ENCODE results near the gene DCC.

DNA sequence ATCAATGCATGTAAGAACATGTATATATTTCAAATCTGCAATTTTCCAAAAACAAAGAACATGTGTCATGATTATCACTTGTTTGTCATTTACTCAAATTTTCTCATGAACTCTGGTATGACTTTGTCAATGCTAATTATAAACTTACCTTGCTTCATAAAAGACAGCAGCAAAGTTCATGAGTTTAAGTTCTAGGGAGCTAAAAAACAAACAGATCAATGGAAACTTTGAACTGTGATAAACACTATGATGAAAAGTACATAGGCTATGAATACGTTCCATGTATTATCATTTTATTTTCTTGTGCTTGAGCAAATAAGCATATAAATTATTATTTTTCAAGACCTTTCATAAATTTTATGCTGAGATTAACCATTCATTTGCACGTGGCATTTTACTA is 943.7 kb downstream of the DCC start:
- TF ChIP-seq, protein P1, sequence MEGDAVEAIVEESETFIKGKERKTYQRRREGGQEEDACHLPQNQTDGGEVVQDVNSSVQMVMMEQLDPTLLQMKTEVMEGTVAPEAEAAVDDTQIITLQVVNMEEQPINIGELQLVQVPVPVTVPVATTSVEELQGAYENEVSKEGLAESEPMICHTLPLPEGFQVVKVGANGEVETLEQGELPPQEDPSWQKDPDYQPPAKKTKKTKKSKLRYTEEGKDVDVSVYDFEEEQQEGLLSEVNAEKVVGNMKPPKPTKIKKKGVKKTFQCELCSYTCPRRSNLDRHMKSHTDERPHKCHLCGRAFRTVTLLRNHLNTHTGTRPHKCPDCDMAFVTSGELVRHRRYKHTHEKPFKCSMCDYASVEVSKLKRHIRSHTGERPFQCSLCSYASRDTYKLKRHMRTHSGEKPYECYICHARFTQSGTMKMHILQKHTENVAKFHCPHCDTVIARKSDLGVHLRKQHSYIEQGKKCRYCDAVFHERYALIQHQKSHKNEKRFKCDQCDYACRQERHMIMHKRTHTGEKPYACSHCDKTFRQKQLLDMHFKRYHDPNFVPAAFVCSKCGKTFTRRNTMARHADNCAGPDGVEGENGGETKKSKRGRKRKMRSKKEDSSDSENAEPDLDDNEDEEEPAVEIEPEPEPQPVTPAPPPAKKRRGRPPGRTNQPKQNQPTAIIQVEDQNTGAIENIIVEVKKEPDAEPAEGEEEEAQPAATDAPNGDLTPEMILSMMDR (IDR thresholded peaks at IDR 0.05), result no peak
- no peak for TF ChIP-seq EZH2 (IDR thresholded peaks at IDR 0.05; ENCODE audit: borderline replicate concordance, insufficient read depth, low read depth, low read length, poor library complexity, severe bottlenecking)

Data from B cell (primary cell).